HL-60 (cell line): Measurements from ENCODE around the gene GPR39.

Source experiments
- DNase-seq, 2 experiments: peaks; one replicate each; pipeline ENCODE4 v3.0.0-alpha.2; 2010 to 2020; ENCODE audit warnings: low read depth in 1 of 2, low spot score in 1 of 2
- H3K27ac ChIP-seq: fragments of 250-450 bp; sonication (Bioruptor Pico); replicated peaks from 2 replicates; pipeline ENCODE4 v1.5.1; 2020; ENCODE audit warnings: mild to moderate bottlenecking, moderate library complexity
- H3K27me3 ChIP-seq: fragments of 250-450 bp; sonication (Bioruptor Pico); 2 replicates; pipeline ENCODE4 v1.5.1; 2021; ENCODE audit warnings: mild to moderate bottlenecking, moderate library complexity; ENCODE audit not compliant: insufficient read depth, poor library complexity, severe bottlenecking
- H3K4me3 ChIP-seq: replicated peaks from 2 replicates; pipeline ENCODE4 v1.5.1; 2011; ENCODE audit warnings: mild to moderate bottlenecking, control low read depth, low read length; ENCODE audit not compliant: insufficient read depth
- GABPA ChIP-seq: IDR thresholded peaks from 2 replicates; pipeline ENCODE4 v1.6.1; 2012; ENCODE audit warnings: low read depth
- POLR2AphosphoS5 ChIP-seq: IDR thresholded peaks from 2 replicates; pipeline ENCODE4 v1.6.1; 2012; ENCODE audit warnings: low read depth
- SPI1 ChIP-seq: IDR thresholded peaks from 2 replicates; pipeline ENCODE4 v1.6.1; 2012; ENCODE audit warnings: low read depth, mild to moderate bottlenecking, borderline replicate concordance
- TF ChIP-seq, protein P1 (sequence below): IDR thresholded peaks from one replicate; pipeline ENCODE4 v1.5.1; 2011; ENCODE audit warnings: low read length, control low read depth, inconsistent platforms; ENCODE audit not compliant: insufficient read depth
- TF ChIP-seq, protein P2 (sequence below): IDR thresholded peaks from 2 replicates; pipeline ENCODE4 v1.6.1; 2012; ENCODE audit warnings: low read depth; ENCODE audit not compliant: insufficient replicate concordance

The GPR39 gene

DNA sequence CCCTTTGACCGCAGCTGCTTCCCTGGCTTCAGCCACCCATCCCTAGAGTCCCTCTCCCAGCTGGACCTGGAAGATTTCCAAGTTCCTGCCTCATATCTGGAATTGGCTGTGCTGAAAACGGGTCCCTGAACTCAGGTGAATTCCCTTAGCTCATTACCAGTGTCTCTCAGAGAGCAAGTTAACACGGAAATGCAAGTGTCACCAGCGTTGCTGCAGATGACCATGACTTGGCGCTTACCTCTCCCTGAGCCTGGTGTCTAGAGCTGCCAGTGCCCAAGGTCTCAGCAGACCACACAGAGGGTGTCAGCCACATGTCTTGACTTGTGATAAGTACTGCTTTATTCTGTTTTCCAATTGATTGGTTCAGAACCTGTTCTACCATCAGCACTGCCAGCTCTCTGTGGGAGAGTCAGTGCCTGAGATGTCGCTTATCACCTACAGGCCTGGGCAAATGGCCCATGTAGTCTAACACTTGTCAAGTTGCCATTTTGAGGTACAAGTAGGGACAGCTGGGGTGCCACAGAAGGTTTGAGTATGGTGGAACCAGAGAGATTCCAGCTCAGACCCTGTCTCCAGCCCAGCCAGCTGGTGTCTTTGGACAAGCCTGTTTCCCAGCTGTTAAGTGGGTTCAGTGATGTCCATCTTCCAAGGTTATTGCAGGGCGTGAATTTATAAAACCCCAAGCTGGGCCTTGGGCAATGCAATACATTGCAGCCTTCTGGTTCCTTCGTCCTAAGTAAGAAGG lies 204.7 kb downstream of the GPR39 start:
- no peak for DNase-seq
- no peak overlapping the region for H3K27ac ChIP-seq
- H3K27me3 ChIP-seq: no peaks in the 10 kb centered on the region
- no peak for TF ChIP-seq POLR2AphosphoS5
- TF ChIP-seq SPI1: no peak
- TF ChIP-seq, protein P1, sequence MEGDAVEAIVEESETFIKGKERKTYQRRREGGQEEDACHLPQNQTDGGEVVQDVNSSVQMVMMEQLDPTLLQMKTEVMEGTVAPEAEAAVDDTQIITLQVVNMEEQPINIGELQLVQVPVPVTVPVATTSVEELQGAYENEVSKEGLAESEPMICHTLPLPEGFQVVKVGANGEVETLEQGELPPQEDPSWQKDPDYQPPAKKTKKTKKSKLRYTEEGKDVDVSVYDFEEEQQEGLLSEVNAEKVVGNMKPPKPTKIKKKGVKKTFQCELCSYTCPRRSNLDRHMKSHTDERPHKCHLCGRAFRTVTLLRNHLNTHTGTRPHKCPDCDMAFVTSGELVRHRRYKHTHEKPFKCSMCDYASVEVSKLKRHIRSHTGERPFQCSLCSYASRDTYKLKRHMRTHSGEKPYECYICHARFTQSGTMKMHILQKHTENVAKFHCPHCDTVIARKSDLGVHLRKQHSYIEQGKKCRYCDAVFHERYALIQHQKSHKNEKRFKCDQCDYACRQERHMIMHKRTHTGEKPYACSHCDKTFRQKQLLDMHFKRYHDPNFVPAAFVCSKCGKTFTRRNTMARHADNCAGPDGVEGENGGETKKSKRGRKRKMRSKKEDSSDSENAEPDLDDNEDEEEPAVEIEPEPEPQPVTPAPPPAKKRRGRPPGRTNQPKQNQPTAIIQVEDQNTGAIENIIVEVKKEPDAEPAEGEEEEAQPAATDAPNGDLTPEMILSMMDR: no peak
- no peak for TF ChIP-seq GABPA
- TF ChIP-seq, protein P2, sequence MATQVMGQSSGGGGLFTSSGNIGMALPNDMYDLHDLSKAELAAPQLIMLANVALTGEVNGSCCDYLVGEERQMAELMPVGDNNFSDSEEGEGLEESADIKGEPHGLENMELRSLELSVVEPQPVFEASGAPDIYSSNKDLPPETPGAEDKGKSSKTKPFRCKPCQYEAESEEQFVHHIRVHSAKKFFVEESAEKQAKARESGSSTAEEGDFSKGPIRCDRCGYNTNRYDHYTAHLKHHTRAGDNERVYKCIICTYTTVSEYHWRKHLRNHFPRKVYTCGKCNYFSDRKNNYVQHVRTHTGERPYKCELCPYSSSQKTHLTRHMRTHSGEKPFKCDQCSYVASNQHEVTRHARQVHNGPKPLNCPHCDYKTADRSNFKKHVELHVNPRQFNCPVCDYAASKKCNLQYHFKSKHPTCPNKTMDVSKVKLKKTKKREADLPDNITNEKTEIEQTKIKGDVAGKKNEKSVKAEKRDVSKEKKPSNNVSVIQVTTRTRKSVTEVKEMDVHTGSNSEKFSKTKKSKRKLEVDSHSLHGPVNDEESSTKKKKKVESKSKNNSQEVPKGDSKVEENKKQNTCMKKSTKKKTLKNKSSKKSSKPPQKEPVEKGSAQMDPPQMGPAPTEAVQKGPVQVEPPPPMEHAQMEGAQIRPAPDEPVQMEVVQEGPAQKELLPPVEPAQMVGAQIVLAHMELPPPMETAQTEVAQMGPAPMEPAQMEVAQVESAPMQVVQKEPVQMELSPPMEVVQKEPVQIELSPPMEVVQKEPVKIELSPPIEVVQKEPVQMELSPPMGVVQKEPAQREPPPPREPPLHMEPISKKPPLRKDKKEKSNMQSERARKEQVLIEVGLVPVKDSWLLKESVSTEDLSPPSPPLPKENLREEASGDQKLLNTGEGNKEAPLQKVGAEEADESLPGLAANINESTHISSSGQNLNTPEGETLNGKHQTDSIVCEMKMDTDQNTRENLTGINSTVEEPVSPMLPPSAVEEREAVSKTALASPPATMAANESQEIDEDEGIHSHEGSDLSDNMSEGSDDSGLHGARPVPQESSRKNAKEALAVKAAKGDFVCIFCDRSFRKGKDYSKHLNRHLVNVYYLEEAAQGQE: no peak
- no peak overlapping the region for H3K4me3 ChIP-seq

DNA sequence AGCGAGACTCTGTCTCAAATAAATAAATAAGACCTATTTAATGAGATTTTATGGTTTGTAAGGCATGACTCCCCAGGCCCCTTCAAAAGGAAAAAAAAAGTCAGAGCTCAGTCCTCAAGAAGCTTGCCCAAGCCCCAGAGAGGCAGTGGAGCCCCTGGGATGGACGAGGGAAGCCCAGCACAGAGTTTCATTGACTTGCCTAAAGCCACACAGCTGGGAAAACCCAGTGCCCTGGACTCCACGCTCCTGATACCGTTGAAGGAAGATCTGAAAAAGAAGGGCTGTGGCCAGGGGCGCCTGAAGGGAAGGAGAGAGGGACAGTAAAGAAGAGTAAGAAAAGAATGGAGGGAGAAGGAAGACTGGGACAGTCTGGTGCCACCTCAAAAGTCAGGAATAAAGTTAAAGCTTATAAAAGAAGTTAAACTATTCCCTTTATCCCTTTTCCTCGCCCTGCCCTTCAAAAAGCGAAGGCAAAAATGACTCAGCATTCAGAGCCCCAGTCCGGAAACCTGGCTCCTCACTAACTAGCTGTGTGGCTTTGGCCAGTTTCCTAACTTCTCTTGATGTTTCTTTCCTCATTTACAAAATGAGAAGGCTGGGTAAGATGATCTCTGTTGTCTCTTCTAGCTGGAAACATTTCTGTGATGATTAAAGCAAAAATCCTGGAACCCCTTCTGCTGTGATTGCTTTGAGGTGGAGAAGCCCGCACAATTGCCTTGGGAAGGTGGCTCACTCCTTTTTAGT lies 206.7 kb downstream of the GPR39 start:
- no peak for TF ChIP-seq GABPA
- no peak for TF ChIP-seq SPI1
- TF ChIP-seq, protein P2: no peak
- TF ChIP-seq, protein P1: no peak
- no peak for TF ChIP-seq POLR2AphosphoS5
- Histone ChIP-seq H3K4me3 (no peak overlapping the region), H3K27ac (0 out of 2 replicates have a peak overlapping the region, but pooled peaks have one; percentile 12), H3K27me3 (no peaks in the 10 kb centered on the region)
- DNase-seq: peak in 1 of 2 experiments; percentile 62

DNA sequence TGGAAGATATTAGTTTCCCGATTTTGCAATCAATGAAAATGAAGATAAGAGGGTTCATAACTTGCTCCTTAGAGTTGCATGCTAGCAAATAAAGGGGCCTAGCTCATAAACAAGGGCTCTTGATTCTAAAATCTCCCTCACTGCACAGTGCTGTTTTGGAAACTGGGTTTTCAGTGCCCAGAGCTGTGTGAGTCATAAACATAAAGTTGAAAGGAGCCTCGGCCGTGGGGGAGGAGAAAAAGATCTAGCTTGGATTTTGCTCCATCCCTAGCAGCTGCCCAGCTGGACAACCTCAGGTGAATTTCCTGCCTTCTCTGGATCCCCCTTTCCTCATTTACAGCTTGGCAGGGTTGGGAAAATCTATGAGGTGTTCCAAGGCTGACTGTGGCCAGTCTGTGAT lies 210.9 kb downstream of the GPR39 start:
- H3K27ac ChIP-seq: no peak overlapping the region
- no peak overlapping the region for H3K4me3 ChIP-seq
- TF ChIP-seq, protein P1: no peak
- TF ChIP-seq SPI1: no peak
- no peak for TF ChIP-seq POLR2AphosphoS5
- TF ChIP-seq, protein P2: no peak
- no peak for TF ChIP-seq GABPA
- H3K27me3 ChIP-seq: no peaks in the 10 kb centered on the region
- no peak for DNase-seq
